GM12873 (cell line): ENCODE measurements around the gene GPSM1.

ENCODE experiments used
- TF ChIP-seq, protein P1 (sequence below): IDR thresholded peaks from 2 replicates; pipeline ENCODE4 v1.5.1; 2012; ENCODE audit warnings: low read depth, mild to moderate bottlenecking, moderate library complexity, low read length, control low read depth; ENCODE audit not compliant: insufficient read depth; ENCODE audit errors: missing control alignments

GPSM1 gene

DNA sequence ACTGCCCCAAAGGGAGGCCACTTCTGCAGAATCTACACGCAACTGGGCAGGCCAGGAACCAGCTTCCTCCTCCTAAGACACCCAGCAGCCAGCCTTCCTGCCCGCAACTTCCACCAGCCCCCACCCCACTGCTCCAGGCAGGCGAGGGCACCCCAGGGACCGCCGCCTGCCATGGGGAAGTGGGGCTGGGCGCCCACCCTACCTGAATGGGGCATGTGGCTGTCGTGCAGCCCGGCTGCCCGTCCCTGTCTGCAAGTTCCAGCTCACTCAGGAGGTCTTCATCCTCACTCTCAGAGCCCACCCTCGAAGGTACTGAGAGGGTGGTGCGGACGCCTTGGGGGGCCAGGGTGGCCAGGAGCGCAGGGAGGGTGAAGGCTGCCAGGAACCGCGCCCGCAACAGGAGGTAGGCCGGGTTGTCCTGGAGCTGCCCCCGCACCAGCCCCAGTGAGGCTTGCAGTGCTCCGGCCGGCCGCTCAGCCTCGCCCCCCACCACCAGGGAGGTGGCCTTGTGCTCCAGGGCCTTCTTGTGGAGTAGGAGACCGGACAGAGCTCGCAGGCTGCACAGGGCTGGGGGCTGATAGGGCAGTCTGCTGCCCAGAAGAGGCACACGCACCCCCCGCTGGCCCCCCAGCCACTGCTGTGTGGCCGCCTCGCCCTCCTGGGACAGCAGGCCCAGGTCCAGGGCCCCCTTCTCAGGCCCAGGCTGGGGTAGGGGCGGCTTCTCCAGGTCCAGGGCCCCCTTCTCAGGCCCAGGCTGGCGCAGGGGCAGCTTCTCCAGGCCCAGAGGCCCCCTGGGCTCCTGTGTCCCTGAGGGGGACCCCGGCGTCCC is 50.2 kb downstream of the GPSM1 start:
- TF ChIP-seq, protein P1, sequence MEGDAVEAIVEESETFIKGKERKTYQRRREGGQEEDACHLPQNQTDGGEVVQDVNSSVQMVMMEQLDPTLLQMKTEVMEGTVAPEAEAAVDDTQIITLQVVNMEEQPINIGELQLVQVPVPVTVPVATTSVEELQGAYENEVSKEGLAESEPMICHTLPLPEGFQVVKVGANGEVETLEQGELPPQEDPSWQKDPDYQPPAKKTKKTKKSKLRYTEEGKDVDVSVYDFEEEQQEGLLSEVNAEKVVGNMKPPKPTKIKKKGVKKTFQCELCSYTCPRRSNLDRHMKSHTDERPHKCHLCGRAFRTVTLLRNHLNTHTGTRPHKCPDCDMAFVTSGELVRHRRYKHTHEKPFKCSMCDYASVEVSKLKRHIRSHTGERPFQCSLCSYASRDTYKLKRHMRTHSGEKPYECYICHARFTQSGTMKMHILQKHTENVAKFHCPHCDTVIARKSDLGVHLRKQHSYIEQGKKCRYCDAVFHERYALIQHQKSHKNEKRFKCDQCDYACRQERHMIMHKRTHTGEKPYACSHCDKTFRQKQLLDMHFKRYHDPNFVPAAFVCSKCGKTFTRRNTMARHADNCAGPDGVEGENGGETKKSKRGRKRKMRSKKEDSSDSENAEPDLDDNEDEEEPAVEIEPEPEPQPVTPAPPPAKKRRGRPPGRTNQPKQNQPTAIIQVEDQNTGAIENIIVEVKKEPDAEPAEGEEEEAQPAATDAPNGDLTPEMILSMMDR = no peak

- TF ChIP-seq, protein P1 = no peak
Observed at GRCh38 chr9:136378170-136379002, 51.0 kb downstream of the GPSM1 start.

- TF ChIP-seq, protein P1 = no peak
Observed at GRCh38 chr9:136379003-136379287, 51.6 kb downstream of the GPSM1 start.

- TF ChIP-seq, protein P1 = no peak
Observed at GRCh38 chr9:136379401-136379800, 52.1 kb downstream of the GPSM1 start.

- TF ChIP-seq, protein P1 = no peak
Observed at GRCh38 chr9:136379891-136380290, 52.6 kb downstream of the GPSM1 start.

GRCh38 chr9:136380381-136380780 is 53.0 kb downstream of the GPSM1 start:
- TF ChIP-seq, protein P1 = no peak

DNA sequence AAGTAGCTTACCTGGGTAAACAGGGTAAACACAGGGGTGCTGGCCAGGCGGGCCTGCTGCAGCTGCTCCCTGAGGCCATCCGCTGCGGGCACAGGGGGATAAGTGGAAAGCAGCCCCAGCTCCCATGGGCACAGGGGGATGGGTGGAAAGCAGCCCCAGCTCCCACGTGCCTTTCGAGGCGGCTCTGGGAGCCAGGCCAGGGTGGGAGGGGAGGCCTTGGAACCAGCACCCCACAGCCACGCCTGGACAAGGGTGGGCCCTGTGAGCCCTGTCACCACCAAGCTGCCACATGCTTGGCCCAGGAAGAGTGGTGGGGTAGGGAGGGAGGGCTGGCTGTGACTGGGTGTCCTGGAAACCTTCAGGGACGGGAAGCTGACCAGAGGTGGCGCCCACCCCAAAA is 54.0 kb downstream of the GPSM1 start:
- TF ChIP-seq, protein P1 = no peak
